ENCODE results near the gene ASCL3.

GRCh38 chr11:8928205-8928604, 14.6 kb downstream of the ASCL3 start:
- TF ChIP-seq CTCF (IDR thresholded peaks at IDR 0.05) (no peak), POLR2A (IDR thresholded peaks at IDR 0.05) (no peak)

Data from heart left ventricle (tissue), 13 donors.